H1 (cell line): ENCODE data around the gene IFTAP. TPM values are rescaled to one million over a fixed set of nuclear protein-coding genes. Genes with fewer than 3 reads are reported as not detected.

Source experiments
- CTCF ChIA-PET: fragments of 300-600 bp; sonication (Branson Sonifier 250); formaldehyde crosslinking; loops from one replicate; lab custom pipeline; 2021; ENCODE audit not compliant: partially characterized antibody; lab: Charles Lee
- POLR2A ChIA-PET: fragments of 300-600 bp; sonication (Branson Sonifier 250); formaldehyde crosslinking; loops from one replicate; lab custom pipeline; 2021; ENCODE audit warnings: inconsistent platforms; ENCODE audit not compliant: partially characterized antibody; lab: Charles Lee
- DNase-seq, 2 experiments: peaks; one replicate each; pipeline versions ENCODE4 v3.0.0 to v3.0.0-alpha.2; 2010 to 2022; ENCODE audit warnings: low spot score in 2 of 2, low read depth in 1 of 2, mixed read lengths in 1 of 2
- FAIRE-seq: peaks from 2 replicates; lab custom pipeline; 2011; peaks lifted over from hg19 to GRCh38; lab: Jason Lieb, UNC
- H2AFZ ChIP-seq: 2 replicates; pipeline ENCODE4 v1.8.1; 2012; ENCODE audit warnings: low read length, inconsistent platforms
- H2AK5ac ChIP-seq: 2 replicates; pipeline ENCODE4 v1.6.1; 2013; ENCODE audit warnings: low read depth, low read length
- H2BK120ac ChIP-seq: replicated peaks from 2 replicates; pipeline ENCODE3; 2013; ENCODE audit warnings: low read depth, low read length, inconsistent platforms
- H2BK12ac ChIP-seq: 2 replicates; pipeline ENCODE4 v1.6.1; 2013; ENCODE audit warnings: low read depth, low read length
- H2BK15ac ChIP-seq: 2 replicates; pipeline ENCODE4 v1.6.1; 2013; ENCODE audit warnings: low read length
- H2BK20ac ChIP-seq: 2 replicates; pipeline ENCODE4 v1.6.1; 2013; ENCODE audit warnings: low read length
- H2BK5ac ChIP-seq: 2 replicates; pipeline ENCODE4 v1.6.1; 2013; ENCODE audit warnings: low read depth, low read length
- H3K14ac ChIP-seq: 2 replicates; pipeline ENCODE4 v1.6.1; 2013; ENCODE audit warnings: inconsistent platforms; ENCODE audit not compliant: insufficient read length
- H3K18ac ChIP-seq: 2 replicates; pipeline ENCODE4 v1.6.1; 2013; ENCODE audit warnings: low read length; ENCODE audit errors: extremely low read depth
- H3K23ac ChIP-seq: 2 replicates; pipeline ENCODE4 v1.6.1; 2013; ENCODE audit warnings: inconsistent platforms; ENCODE audit not compliant: insufficient read length
- H3K23me2 ChIP-seq: 2 replicates; pipeline ENCODE4 v1.6.1; 2013; ENCODE audit warnings: low read depth, low read length
- H3K27ac ChIP-seq: 2 replicates; pipeline ENCODE4 v1.6.1; 2011; ENCODE audit warnings: low read depth, low read length, inconsistent platforms
- H3K27me3 ChIP-seq, 4 experiments: replicated peaks in 1 of 4; 1 replicate in 1 of 4; 2 replicates in 3 of 4; pipeline versions ENCODE4 v1.6.1 to v1.8.1; 2011 to 2013; ENCODE audit warnings: low read length in 3 of 4, mild to moderate bottlenecking in 3 of 4, inconsistent platforms in 2 of 4, mixed read lengths in 2 of 4, moderate library complexity in 1 of 4; ENCODE audit not compliant: control insufficient read depth in 3 of 4, insufficient read depth in 3 of 4; ENCODE audit errors: extremely low read depth in 1 of 4
- H3K36me3 ChIP-seq, 4 experiments: 2 replicates each; pipeline versions ENCODE4 v1.6.1 to v1.8.1; 2011 to 2013; ENCODE audit warnings: mild to moderate bottlenecking in 4 of 4, low read length in 3 of 4, moderate library complexity in 2 of 4, control low read depth in 1 of 4, inconsistent platforms in 1 of 4; ENCODE audit not compliant: insufficient read depth in 4 of 4, control insufficient read depth in 2 of 4
- H3K4ac ChIP-seq: replicated peaks from 2 replicates; pipeline ENCODE3; 2013; ENCODE audit warnings: low read length, low read depth, mixed read lengths, inconsistent platforms; ENCODE audit not compliant: insufficient read length
- H3K4me1 ChIP-seq, 4 experiments: replicated peaks in 1 of 4; 1 replicate in 1 of 4; 2 replicates in 3 of 4; pipeline versions ENCODE4 v1.6.1 to v1.8.1; 2011 to 2013; ENCODE audit warnings: low read length in 3 of 4, inconsistent platforms in 2 of 4, mixed read lengths in 1 of 4; ENCODE audit not compliant: insufficient read depth in 4 of 4, control insufficient read depth in 3 of 4
- H3K4me2 ChIP-seq, 2 experiments: 2 replicates each; pipeline versions ENCODE4 v1.6.1 to v1.8.1; 2011 to 2013; ENCODE audit warnings: low read depth in 2 of 2, low read length in 2 of 2, control low read depth in 1 of 2, inconsistent platforms in 1 of 2, mild to moderate bottlenecking in 1 of 2; ENCODE audit not compliant: insufficient read depth in 1 of 2
- H3K4me3 ChIP-seq, 4 experiments: fragments of 200-600, 300-600 bp in 1 of 4; sonication (generic), shearing (Covaris generic), sonication (Bioruptor Twin) in 1 of 4; 2 replicates each; pipeline versions ENCODE4 v1.5.1 to v1.8.1; 2011 to 2016; ENCODE audit warnings: low read length in 4 of 4, low read depth in 3 of 4, control low read depth in 2 of 4, inconsistent platforms in 2 of 4, mild to moderate bottlenecking in 2 of 4, mixed read lengths in 1 of 4, moderate library complexity in 1 of 4; ENCODE audit not compliant: insufficient read depth in 2 of 4; ENCODE audit errors: extremely low read depth in 1 of 4
- H3K56ac ChIP-seq: replicated peaks from 2 replicates; pipeline ENCODE3; 2013; ENCODE audit warnings: low read depth, mild to moderate bottlenecking, mixed read lengths, low read length, inconsistent platforms; ENCODE audit not compliant: insufficient read length
- H3K79me1 ChIP-seq: 2 replicates; pipeline ENCODE4 v1.6.1; 2013; ENCODE audit warnings: low read depth, low read length, control low read depth
- H3K79me2 ChIP-seq, 2 experiments: 2 replicates each; pipeline versions ENCODE4 v1.6.1 to v1.8.1; 2012 to 2013; ENCODE audit warnings: low read length in 2 of 2, mild to moderate bottlenecking in 2 of 2, inconsistent platforms in 1 of 2; ENCODE audit not compliant: insufficient read depth in 2 of 2, control insufficient read depth in 1 of 2
- H3K9ac ChIP-seq, 4 experiments: replicated peaks in 1 of 4; 1 replicate in 1 of 4; 2 replicates in 3 of 4; pipeline versions ENCODE4 v1.6.1 to v1.8.1; 2011 to 2013; ENCODE audit warnings: low read depth in 3 of 4, low read length in 3 of 4, control low read depth in 2 of 4, mild to moderate bottlenecking in 2 of 4, moderate library complexity in 2 of 4, inconsistent platforms in 1 of 4; ENCODE audit errors: extremely low read depth in 1 of 4
- H3K9me3 ChIP-seq, 2 experiments: 2 replicates each; pipeline versions ENCODE4 v1.6.1 to v1.8.1; 2012 to 2013; ENCODE audit warnings: mild to moderate bottlenecking in 2 of 2, moderate library complexity in 2 of 2, control low read depth in 1 of 2, inconsistent platforms in 1 of 2, low read depth in 1 of 2, low read length in 1 of 2, mixed read lengths in 1 of 2; ENCODE audit not compliant: insufficient read depth in 2 of 2
- H4K20me1 ChIP-seq, 2 experiments: replicated peaks in 1 of 2; 2 replicates each; pipeline versions ENCODE3 to v1.8.1; 2011 to 2013; ENCODE audit warnings: inconsistent platforms in 2 of 2, low read length in 2 of 2, mild to moderate bottlenecking in 1 of 2; ENCODE audit not compliant: insufficient read depth in 2 of 2, control insufficient read depth in 1 of 2
- H4K5ac ChIP-seq: 2 replicates; pipeline ENCODE4 v1.6.1; 2013; ENCODE audit warnings: low read length, low read depth, mixed read lengths, inconsistent platforms; ENCODE audit not compliant: insufficient read length
- H4K8ac ChIP-seq: 2 replicates; pipeline ENCODE4 v1.8.0; 2013; ENCODE audit warnings: mild to moderate bottlenecking, moderate library complexity, low read length, inconsistent platforms; ENCODE audit not compliant: insufficient read depth; ENCODE audit errors: extremely low read depth
- H4K91ac ChIP-seq: replicated peaks from 2 replicates; pipeline ENCODE3; 2013; ENCODE audit warnings: low read length, mixed read lengths, inconsistent platforms; ENCODE audit not compliant: insufficient read length
- BACH1 ChIP-seq: IDR thresholded peaks from 2 replicates; pipeline ENCODE4 v1.6.1; 2012; ENCODE audit warnings: low read length, improper control_type of control experiment
- WGBS, 2 experiments: shearing (Covaris generic) in 1 of 2; methylation state at CpG; one replicate each; pipeline versions ENCODE4 v1.1.6 to v1.1.7; 2013 to 2015; ENCODE audit warnings: low lambda C conversion rate in 2 of 2, mixed read lengths in 2 of 2, inconsistent platforms in 1 of 2, low coverage in 1 of 2, missing lambda C conversion rate in 1 of 2; ENCODE audit not compliant: insufficient replicate concordance in 2 of 2, insufficient coverage in 1 of 2, insufficient read length in 1 of 2; ENCODE audit errors: extremely low coverage in 1 of 2, missing lambda C conversion rate in 1 of 2; 5-methylcytosine and 5-hydroxymethylcytosine counted together
- polyA plus RNA-seq, 7 experiments: library from polyadenylated mRNA; depleted of rRNA in 3 of 7; stranded (reverse) in 5 of 7; unstranded in 2 of 7; fragments of >200 nt in 5 of 7; fragments of 200-250 nt in 2 of 7; gene quantifications; 1 replicate in 5 of 7; 2 replicates in 1 of 7; 4 replicates in 1 of 7; pipeline versions ENCODE4 v1.2.1 to v1.2.3, GENCODE V29; 2011 to 2013; ENCODE audit warnings: missing spikeins in 2 of 7, mixed read lengths in 2 of 7
- total RNA-seq: library from RNA; stranded (reverse); fragmentation: NEBNext Ultra II Directional; extraction: Animal tissue kit (Norgen Biotek cat#: 25700); gene quantifications from 2 replicates; pipeline ENCODE4 v1.2.1, GENCODE V29; 2021
- TF ChIP-seq, protein P1 (sequence below): IDR thresholded peaks from 2 replicates; pipeline ENCODE4 v1.6.1; 2012; ENCODE audit warnings: inconsistent platforms

Gene IFTAP
- total and polyA plus RNA-seq, 2 of the 8 experiments (the other 6 are each of a cell fraction or from before 2014, with no cell fraction given), result 21.2 to 23.9 TPM

DNA sequence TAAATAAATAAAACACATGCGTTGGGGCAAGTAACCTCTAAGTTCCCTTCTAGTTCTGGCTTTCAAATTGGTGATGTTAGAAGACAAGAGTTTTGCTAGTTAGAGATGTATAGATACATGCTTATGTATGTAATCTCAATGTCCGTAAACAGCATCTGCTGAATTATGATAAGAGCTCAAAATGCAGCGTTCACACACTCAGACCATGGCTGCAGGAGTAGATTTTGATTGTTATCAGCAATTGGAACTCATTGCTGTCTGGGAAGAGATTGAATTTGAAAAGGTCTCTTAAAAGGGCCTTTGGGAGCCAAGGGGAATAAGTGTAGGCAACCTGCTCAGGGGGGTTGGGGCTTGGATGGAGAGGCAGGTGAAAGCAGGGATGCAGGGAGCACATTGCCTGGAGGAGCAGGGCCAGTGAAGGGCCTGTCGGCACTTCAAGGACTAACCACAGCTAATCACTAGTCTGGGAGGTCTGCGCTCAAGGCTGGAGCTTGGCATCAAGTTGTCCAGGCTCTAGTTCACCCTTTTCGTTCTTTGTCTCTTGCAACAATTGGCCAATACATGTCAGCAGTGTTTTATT lies 29.2 kb upstream of the IFTAP start:
- Histone ChIP-seq H3K14ac (no peak overlapping the region), H4K5ac (no peak overlapping the region), H3K9ac (no peak overlapping the region)

More for the DNA sequence above, 29.2 kb upstream of the IFTAP start:
- no peaks in the 10 kb centered on the region for H3K23me2 ChIP-seq
- POLR2A ChIA-PET, result interaction anchor here (0.9 kb wide), 1 partner anchor 29 kb away, joined by 3 read pairs; the partner anchor contains the start of gene IFTAP
- no peaks in the 10 kb centered on the region for H3K79me1 ChIP-seq
- no peaks in the 10 kb centered on the region for H3K9me3 ChIP-seq
- peak overlapping the region in 1 of 4 experiments; percentile 50; a peak in 1 of 8 replicates for H3K4me3 ChIP-seq
- H3K27ac ChIP-seq, result no peak overlapping the region
- no peak overlapping the region for H2BK20ac ChIP-seq
- no peak overlapping the region for H2BK15ac ChIP-seq
- H3K56ac ChIP-seq, result no peak overlapping the region
- peak overlapping the region; percentile 72 for H2AFZ ChIP-seq
- WGBS, 2 experiments, result 88% methylated on average over 6 of the region's 6 CpGs; no CpG with 5 or more reads in 1 of the 2 experiments
- FAIRE-seq (no peak), DNase-seq (no peak)
- no peaks in the 10 kb centered on the region for H3K36me3 ChIP-seq
- no peak overlapping the region for H2BK5ac ChIP-seq
- H3K27me3 ChIP-seq, result no peaks in the 10 kb centered on the region
- H3K18ac ChIP-seq, result no peak overlapping the region
- H4K8ac ChIP-seq, result no peak overlapping the region
- no peaks in the 10 kb centered on the region for H3K4me1 ChIP-seq
- 0 out of 4 replicates have a peak overlapping the region, but pooled peaks of 1 of the 2 experiments have one; percentile 9 for H3K4me2 ChIP-seq
- no peaks in the 10 kb centered on the region for H3K79me2 ChIP-seq
- H3K23ac ChIP-seq, result no peak overlapping the region
- no peak overlapping the region for H4K91ac ChIP-seq
- H2AK5ac ChIP-seq, result no peak overlapping the region
- no peak for TF ChIP-seq BACH1
- TF ChIP-seq, protein P1, sequence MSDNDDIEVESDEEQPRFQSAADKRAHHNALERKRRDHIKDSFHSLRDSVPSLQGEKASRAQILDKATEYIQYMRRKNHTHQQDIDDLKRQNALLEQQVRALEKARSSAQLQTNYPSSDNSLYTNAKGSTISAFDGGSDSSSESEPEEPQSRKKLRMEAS, result no peak
- H2BK12ac ChIP-seq, result no peak overlapping the region
- no peak overlapping the region for H3K4ac ChIP-seq
- CTCF ChIA-PET, result interaction anchor here (0.8 to 8.1 kb wide), 43 partner anchors 10 to 287 kb away, joined by 3 to 155 read pairs (median 4); no protein-coding TSS in a partner anchor
- no peak overlapping the region for H2BK120ac ChIP-seq
- H4K20me1 ChIP-seq, result peaks cover 0 to 2% of the 10 kb centered on the region in 2 experiments
